GM10248 (cell line): ENCODE measurements around the gene BUD23.

Source experiments
- CTCF ChIA-PET: fragments of 300-600 bp; sonication (Branson Sonifier 250); formaldehyde crosslinking; extraction: SDS; loops from one replicate; lab custom pipeline; 2021; ENCODE audit warnings: antibody characterized with exemption; lab: Yijun Ruan, JAX
- POLR2A ChIA-PET: fragments of 350-650 bp; sonication (Branson Sonifier 250); formaldehyde crosslinking; extraction: SDS; loops from one replicate; lab custom pipeline; 2020; ENCODE audit warnings: antibody characterized with exemption; lab: Yijun Ruan, JAX
- DNase-seq: peaks from one replicate; pipeline ENCODE4 v3.0.0; 2012; ENCODE audit errors: extremely low spot score
- TF ChIP-seq, protein P1 (sequence below): IDR thresholded peaks from 2 replicates; pipeline ENCODE4 v1.5.1; 2012; ENCODE audit warnings: mild to moderate bottlenecking, low read depth; ENCODE audit errors: extremely low read depth, missing control alignments, control extremely low read depth

Gene BUD23

DNA sequence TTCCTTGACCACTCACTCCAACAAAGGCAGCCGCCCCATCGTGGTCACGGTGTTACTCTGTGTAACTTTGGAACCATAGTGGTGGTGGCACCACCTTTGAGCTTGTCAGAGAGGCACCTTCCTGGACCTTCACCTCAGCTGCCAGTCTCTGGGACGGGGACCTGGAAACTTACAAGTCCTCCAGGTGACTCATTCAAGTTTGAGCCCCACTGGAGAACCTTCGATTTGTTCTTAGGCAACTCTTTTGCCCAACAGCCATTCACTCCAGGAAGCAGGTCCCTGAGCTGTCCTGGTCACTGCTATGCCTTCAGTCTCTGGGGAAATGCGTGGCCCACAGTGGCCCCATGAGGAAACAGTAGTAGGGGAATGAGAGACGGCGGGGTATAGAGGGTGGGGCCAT is 18.8 kb downstream of the BUD23 start:
- ChIA-PET POLR2A (interaction anchor here (0.6 to 1.7 kb wide), 3 partner anchors 9 to 476 kb away, joined by 3 to 4 read pairs (median 4); no protein-coding TSS in a partner anchor), CTCF (interaction anchor here (1.1 to 3.8 kb wide), 4 partner anchors 9 to 95 kb away, joined by 3 to 19 read pairs (median 14); partner anchors contain the start of gene VPS37D)
- TF ChIP-seq, protein P1, sequence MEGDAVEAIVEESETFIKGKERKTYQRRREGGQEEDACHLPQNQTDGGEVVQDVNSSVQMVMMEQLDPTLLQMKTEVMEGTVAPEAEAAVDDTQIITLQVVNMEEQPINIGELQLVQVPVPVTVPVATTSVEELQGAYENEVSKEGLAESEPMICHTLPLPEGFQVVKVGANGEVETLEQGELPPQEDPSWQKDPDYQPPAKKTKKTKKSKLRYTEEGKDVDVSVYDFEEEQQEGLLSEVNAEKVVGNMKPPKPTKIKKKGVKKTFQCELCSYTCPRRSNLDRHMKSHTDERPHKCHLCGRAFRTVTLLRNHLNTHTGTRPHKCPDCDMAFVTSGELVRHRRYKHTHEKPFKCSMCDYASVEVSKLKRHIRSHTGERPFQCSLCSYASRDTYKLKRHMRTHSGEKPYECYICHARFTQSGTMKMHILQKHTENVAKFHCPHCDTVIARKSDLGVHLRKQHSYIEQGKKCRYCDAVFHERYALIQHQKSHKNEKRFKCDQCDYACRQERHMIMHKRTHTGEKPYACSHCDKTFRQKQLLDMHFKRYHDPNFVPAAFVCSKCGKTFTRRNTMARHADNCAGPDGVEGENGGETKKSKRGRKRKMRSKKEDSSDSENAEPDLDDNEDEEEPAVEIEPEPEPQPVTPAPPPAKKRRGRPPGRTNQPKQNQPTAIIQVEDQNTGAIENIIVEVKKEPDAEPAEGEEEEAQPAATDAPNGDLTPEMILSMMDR = no peak
- no peak for DNase-seq

DNA sequence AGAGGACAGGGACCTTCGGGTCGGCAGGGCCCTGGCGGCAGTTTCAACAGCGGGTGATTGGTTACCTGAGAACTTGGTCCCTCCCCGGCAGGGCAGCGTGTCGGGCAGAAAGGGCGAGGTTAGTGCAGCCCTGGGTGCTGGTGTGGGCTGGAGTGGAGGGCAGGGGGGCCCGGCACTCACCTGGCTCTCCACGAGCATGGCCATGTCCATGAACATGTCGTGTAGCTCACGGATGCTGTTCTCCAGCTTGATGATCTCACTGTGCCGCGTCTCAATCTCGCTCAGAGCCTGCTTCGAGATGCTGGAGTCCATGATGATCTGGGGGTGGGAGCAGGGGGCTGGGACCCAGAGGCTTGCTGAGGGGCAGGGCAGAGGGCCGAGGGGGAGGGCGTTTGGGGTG is 19.3 kb downstream of the BUD23 start:
- TF ChIP-seq, protein P1 = no peak
- no peak for DNase-seq
- ChIA-PET POLR2A (interaction anchor here (0.6 to 1.7 kb wide), 2 partner anchors 11 to 475 kb away, joined by 4 read pairs; no protein-coding TSS in a partner anchor), CTCF (interaction anchor here (1.1 to 3.8 kb wide), 5 partner anchors 8 to 96 kb away, joined by 3 to 19 read pairs (median 14); partner anchors contain the start of gene VPS37D)

DNA sequence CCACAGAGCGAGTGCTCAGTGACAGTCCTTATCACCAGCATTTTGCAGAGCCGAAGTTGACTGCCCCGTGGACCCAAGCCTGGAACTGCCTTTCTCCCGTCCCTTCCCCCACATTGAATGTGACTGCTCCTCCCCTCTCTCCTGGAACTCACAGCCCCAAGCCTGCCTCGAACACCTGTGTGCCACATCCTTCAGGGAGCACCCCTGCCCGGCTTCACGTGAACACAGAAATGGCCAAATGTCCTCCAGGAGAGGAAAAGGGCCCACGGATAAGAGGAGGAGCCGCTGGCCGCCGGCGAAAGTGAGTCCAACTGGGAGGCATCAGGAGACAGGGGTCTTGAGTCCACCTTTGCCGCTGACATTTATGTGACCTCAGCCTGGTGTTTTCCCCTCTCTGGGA is 19.8 kb downstream of the BUD23 start:
- TF ChIP-seq, protein P1 = no peak
- POLR2A ChIA-PET = no interaction called here
- CTCF ChIA-PET = interaction anchor here (1.9 to 3.8 kb wide), 3 partner anchors 10 to 96 kb away, joined by 4 to 15 read pairs (median 14); no protein-coding TSS in a partner anchor
- no peak for DNase-seq

DNA sequence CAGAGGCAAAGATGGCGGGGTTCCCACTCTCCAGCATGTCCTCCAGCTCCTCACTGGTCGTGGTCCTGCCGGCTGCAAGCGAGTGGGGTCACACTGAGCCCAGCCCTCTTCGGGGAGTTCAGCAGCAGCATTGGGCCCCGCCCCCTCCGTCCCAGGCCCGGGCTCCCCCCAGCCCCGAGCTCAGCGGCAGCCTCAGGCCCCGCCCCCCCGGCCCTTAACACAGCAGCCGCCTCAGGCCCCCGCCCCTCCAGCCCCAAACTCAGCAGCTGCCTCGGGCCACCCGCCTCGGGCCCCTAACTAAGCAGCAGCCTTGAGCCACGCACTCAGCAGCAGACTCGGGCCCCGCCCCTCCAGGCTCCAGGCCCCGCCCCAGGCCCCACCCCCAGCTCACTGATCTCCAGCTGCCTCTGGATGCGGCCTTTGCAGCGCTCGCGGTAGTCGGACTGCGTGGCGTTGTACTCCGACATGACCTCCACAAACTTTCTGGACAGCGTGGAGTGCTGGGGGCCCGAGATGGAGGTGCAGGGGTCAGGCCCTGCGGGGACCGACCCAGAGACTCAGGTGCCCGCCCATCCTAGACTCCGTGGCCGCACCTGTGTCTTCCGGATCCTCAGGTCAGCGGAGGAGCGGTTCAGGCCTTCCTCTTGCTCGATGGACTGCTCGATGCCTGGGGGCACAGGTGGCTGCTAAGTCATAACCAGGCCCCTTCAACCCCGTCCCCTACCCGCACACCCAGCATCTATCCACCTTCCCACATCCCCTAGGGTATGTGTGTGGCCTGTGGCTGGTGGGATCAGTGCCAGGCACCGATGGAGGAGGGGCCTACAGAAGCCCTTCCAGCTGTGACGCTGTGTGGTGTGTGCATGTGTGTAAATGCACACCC is 20.6 kb downstream of the BUD23 start:
- POLR2A ChIA-PET = interaction anchor here (0.6 to 1.2 kb wide), 2 partner anchors 13 to 38 kb away, joined by 3 to 5 read pairs; no protein-coding TSS in a partner anchor
- peak; percentile 71 for DNase-seq
- TF ChIP-seq, protein P1 = no peak
- CTCF ChIA-PET = interaction anchor here (1.9 to 3.1 kb wide), 3 partner anchors 11 to 97 kb away, joined by 4 to 14 read pairs (median 11); no protein-coding TSS in a partner anchor

DNA sequence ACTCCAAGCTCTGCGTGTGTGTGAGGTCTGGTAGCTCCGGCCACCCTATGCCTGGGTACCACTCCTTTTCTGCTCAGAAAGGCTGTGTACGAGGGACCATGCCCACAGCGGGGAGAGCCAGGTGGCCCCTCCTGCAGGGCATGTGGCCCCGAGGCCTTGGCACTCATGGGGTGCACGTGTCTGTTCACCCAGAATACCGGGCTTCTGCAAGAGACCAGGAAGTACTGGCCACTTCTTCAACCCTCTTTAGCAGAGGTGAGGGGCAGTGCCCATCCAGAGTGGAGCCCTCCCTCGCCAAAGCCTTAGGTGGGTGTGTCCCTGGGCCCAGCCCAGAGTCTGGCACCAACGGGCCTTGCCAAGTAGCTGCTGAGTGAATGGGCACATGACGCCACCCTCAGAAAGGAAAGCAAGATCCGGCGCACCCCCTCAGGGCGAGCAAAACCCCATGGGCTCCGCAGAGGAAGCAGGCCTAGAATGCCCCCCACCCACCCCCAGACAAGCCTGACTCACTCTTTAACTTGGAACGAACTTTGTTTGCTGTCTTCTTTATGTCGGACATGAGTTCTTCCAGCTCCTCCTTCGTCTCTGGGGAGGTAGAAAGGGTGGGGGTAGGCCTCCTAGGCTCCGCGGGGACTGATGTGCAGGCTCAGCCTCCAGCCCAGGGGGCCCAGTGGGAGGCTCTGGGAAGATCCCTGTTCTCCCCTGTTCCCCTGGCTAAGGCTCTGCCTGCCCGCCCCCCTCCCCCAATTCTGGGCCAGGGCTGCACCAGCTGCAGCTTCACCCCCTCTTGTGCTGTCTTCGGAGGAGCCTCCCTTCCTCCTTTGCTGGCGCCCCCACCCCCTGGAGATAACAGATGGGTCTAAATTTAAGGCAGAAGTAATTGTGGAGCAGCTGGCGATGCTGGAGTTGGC is 21.5 kb downstream of the BUD23 start:
- ChIA-PET POLR2A (interaction anchor here (0.6 to 1.2 kb wide), 3 partner anchors 14 to 39 kb away, joined by 3 to 5 read pairs (median 3); no protein-coding TSS in a partner anchor), CTCF (interaction anchor here (1.1 to 3.1 kb wide), 4 partner anchors 8 to 98 kb away, joined by 4 to 11 read pairs (median 4); no protein-coding TSS in a partner anchor)
- DNase-seq = no peak
- TF ChIP-seq, protein P1 = no peak

DNA sequence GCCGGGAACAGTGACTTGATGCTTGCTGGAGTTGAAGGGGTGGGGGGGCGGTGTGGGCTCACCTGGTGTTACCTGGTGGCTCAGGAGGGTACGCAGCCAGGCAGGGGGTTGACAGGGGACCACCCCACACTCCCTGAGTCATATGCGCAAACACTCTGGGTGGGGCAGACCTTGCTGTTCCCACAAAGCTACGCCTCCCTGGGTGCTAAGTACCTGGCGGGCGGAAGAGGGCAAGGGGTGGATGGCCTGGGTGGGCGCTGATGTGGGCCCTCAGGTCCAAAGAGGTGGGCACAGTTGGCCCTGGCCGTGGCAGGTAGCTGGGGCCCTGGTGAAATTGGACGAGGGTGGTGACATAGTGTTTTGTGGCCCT is 22.1 kb downstream of the BUD23 start:
- POLR2A ChIA-PET = interaction anchor here (0.5 to 0.8 kb wide), 3 partner anchors 8 to 28 kb away, joined by 3 read pairs; no protein-coding TSS in a partner anchor
- TF ChIP-seq, protein P1 = no peak
- CTCF ChIA-PET = interaction anchor here (1.1 to 3.1 kb wide), 3 partner anchors 9 to 99 kb away, joined by 4 to 11 read pairs (median 5); no protein-coding TSS in a partner anchor
- DNase-seq = no peak
